OCI-LY1 (cell line): ENCODE data around the gene RAB3GAP2.

ENCODE experiments used
- H2AFZ ChIP-seq: fragments of 200-600 bp; sonication (generic), shearing (Covaris generic); 2 replicates; pipeline ENCODE4 v1.6.0; 2014; ENCODE audit warnings: antibody characterized with exemption, mild to moderate bottlenecking, low read length
- H3F3A ChIP-seq: fragments of 200-600 bp; sonication (generic), shearing (Covaris generic); 2 replicates; pipeline ENCODE4 v1.6.0; 2014; ENCODE audit warnings: mild to moderate bottlenecking, antibody characterized with exemption, low read length, moderate library complexity; ENCODE audit not compliant: insufficient read depth
- H3K27ac ChIP-seq: fragments of 200-600 bp; sonication (generic); 2 replicates; pipeline ENCODE4 v1.5.1; 2014; ENCODE audit warnings: low read length, mixed run types, mild to moderate bottlenecking, low read depth; ENCODE audit not compliant: poor library complexity, severe bottlenecking
- H3K27me3 ChIP-seq: fragments of 200-600 bp; sonication (generic); 2 replicates; pipeline ENCODE4 v1.6.0; 2014; ENCODE audit warnings: antibody characterized with exemption, mild to moderate bottlenecking, low read length, moderate library complexity; ENCODE audit not compliant: insufficient read depth
- H3K36me3 ChIP-seq: fragments of 200-600 bp; sonication (generic); 2 replicates; pipeline ENCODE4 v1.6.1; 2014; ENCODE audit warnings: mild to moderate bottlenecking, antibody characterized with exemption, low read length, moderate library complexity, mixed read lengths; ENCODE audit not compliant: insufficient read depth
- H3K4me1 ChIP-seq: fragments of 200-600 bp; sonication (generic); 2 replicates; pipeline ENCODE4 v1.5.1; 2014; ENCODE audit warnings: mild to moderate bottlenecking, low read length, moderate library complexity; ENCODE audit not compliant: insufficient read depth, severe bottlenecking
- H3K4me2 ChIP-seq: fragments of 200-600 bp; sonication (generic), shearing (Covaris generic); 2 replicates; pipeline ENCODE4 v1.6.1; 2014; ENCODE audit warnings: low read length
- H3K4me3 ChIP-seq: fragments of 200-600 bp; sonication (generic); 2 replicates; pipeline ENCODE4 v1.5.1; 2014; ENCODE audit warnings: low read length, low read depth, mild to moderate bottlenecking, mixed read lengths; ENCODE audit not compliant: poor library complexity, severe bottlenecking
- H3K79me2 ChIP-seq: fragments of 200-600 bp; shearing (Covaris generic); 2 replicates; pipeline ENCODE4 v1.6.1; 2016; ENCODE audit warnings: mixed run types, low read length, mixed read lengths; ENCODE audit not compliant: insufficient read depth
- H3K9ac ChIP-seq: fragments of 200-600 bp; sonication (generic), shearing (Covaris generic); 2 replicates; pipeline ENCODE4 v1.6.1; 2014; ENCODE audit warnings: mild to moderate bottlenecking, low read length, mixed read lengths
- H3K9me2 ChIP-seq: fragments of 200-600 bp; sonication (generic), shearing (Covaris generic); 2 replicates; pipeline ENCODE4 v1.6.1; 2014; ENCODE audit warnings: low read depth, mild to moderate bottlenecking, low read length, mixed read lengths
- H3K9me3 ChIP-seq: fragments of 200-600 bp; shearing (Covaris generic); 2 replicates; pipeline ENCODE4 v1.6.1; 2014; ENCODE audit warnings: low read length, mixed read lengths
- H4K20me1 ChIP-seq: fragments of 200-600 bp; sonication (generic), shearing (Covaris generic); 2 replicates; pipeline ENCODE4 v1.6.0; 2016; ENCODE audit warnings: mild to moderate bottlenecking, low read length; ENCODE audit not compliant: insufficient read depth
- CTCF ChIP-seq: fragments of 200-600 bp; sonication (generic), shearing (Covaris generic); IDR thresholded peaks from 2 replicates; pipeline ENCODE4 v1.5.1; 2017; ENCODE audit warnings: mild to moderate bottlenecking, antibody characterized with exemption, low read length, moderate library complexity, mixed read lengths
- EZH2 ChIP-seq: fragments of 200-600 bp; sonication (generic), shearing (Covaris generic); IDR thresholded peaks from 2 replicates; pipeline ENCODE4 v1.8.0; 2017; ENCODE audit warnings: borderline replicate concordance, mixed run types, mild to moderate bottlenecking, antibody characterized with exemption, low read length, moderate library complexity, mixed read lengths

The RAB3GAP2 gene

GRCh38 chr1:220291580-220291979 lies 19.3 kb upstream of the RAB3GAP2 start:
- Histone ChIP-seq H4K20me1 (no peaks in the 10 kb centered on the region), H3K36me3 (no peaks in the 10 kb centered on the region), H3K4me3 (no peak overlapping the region), H3K9ac (no peak overlapping the region), H3K27me3 (no peaks in the 10 kb centered on the region), H3K9me2 (no peaks in the 10 kb centered on the region), H3K79me2 (no peaks in the 10 kb centered on the region), H3K9me3 (no peaks in the 10 kb centered on the region), H2AFZ (no peak overlapping the region), H3K4me1 (no peaks in the 10 kb centered on the region), H3F3A (no peaks in the 10 kb centered on the region), H3K4me2 (no peak overlapping the region), H3K27ac (no peak overlapping the region)
- TF ChIP-seq EZH2 (no peak), CTCF (no peak)

GRCh38 chr1:220290140-220290761 lies 18.0 kb upstream of the RAB3GAP2 start:
- H3K27me3 ChIP-seq, result no peaks in the 10 kb centered on the region
- H3K36me3 ChIP-seq, result no peaks in the 10 kb centered on the region
- H3K79me2 ChIP-seq, result no peaks in the 10 kb centered on the region
- no peaks in the 10 kb centered on the region for H3K4me1 ChIP-seq
- TF ChIP-seq CTCF (no peak), EZH2 (no peak)
- H3K9me3 ChIP-seq, result no peaks in the 10 kb centered on the region
- no peak overlapping the region for H2AFZ ChIP-seq
- no peak overlapping the region for H3K4me2 ChIP-seq
- no peaks in the 10 kb centered on the region for H4K20me1 ChIP-seq
- no peak overlapping the region for H3K4me3 ChIP-seq
- no peak overlapping the region for H3K9ac ChIP-seq
- H3F3A ChIP-seq, result no peaks in the 10 kb centered on the region
- H3K27ac ChIP-seq, result no peak overlapping the region
- no peaks in the 10 kb centered on the region for H3K9me2 ChIP-seq

- Histone ChIP-seq H2AFZ (no peak overlapping the region), H3K9me2 (no peaks in the 10 kb centered on the region), H4K20me1 (no peaks in the 10 kb centered on the region), H3F3A (no peaks in the 10 kb centered on the region), H3K36me3 (no peaks in the 10 kb centered on the region), H3K4me3 (no peak overlapping the region), H3K4me2 (no peak overlapping the region), H3K9me3 (no peaks in the 10 kb centered on the region), H3K9ac (no peak overlapping the region), H3K27me3 (no peaks in the 10 kb centered on the region), H3K79me2 (no peaks in the 10 kb centered on the region), H3K4me1 (no peaks in the 10 kb centered on the region), H3K27ac (no peak overlapping the region)
- TF ChIP-seq EZH2 (no peak), CTCF (no peak)
These were observed 14.9 kb upstream of the RAB3GAP2 start for GRCh38 chr1:220287129-220287528.
